Measurements from ENCODE around the gene ZC2HC1B.

DNA sequence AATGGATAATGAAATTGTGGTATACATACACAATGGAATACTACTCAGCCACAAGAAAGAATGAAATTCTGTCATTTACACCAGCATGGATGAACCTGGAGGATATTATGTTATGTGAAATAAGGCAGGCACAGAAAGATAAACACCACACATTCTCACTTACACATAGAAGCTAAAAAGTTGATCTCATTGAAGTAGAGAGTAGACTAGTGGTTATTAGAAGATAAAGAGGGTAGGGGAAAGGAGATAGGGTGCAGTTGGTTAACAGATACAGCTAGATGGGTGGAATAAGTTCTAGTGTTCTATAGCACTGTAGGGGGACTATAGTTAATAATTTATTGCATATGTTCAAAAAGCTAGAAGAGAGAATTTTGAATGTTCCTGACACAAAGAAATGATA lies 46.7 kb upstream of the ZC2HC1B start:
- no peak for TF ChIP-seq POLR2A (IDR thresholded peaks at IDR 0.05)
- TF ChIP-seq, protein P1, sequence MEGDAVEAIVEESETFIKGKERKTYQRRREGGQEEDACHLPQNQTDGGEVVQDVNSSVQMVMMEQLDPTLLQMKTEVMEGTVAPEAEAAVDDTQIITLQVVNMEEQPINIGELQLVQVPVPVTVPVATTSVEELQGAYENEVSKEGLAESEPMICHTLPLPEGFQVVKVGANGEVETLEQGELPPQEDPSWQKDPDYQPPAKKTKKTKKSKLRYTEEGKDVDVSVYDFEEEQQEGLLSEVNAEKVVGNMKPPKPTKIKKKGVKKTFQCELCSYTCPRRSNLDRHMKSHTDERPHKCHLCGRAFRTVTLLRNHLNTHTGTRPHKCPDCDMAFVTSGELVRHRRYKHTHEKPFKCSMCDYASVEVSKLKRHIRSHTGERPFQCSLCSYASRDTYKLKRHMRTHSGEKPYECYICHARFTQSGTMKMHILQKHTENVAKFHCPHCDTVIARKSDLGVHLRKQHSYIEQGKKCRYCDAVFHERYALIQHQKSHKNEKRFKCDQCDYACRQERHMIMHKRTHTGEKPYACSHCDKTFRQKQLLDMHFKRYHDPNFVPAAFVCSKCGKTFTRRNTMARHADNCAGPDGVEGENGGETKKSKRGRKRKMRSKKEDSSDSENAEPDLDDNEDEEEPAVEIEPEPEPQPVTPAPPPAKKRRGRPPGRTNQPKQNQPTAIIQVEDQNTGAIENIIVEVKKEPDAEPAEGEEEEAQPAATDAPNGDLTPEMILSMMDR (IDR thresholded peaks at IDR 0.05): no peak
